Activated B cell treated with CpG ODN at 0.5 μM for 24 hours (primary cell): ENCODE data around the gene CIZ1. TPM values are rescaled to one million over a fixed set of nuclear protein-coding genes. Genes with fewer than 3 reads are reported as not detected.

Experiments
- ATAC-seq: fragments of 200-7000 bp; cut with Tn5 transposase; one replicate; pipeline ENCODE4 v1.10.0; 2021; ENCODE audit warnings: low read depth, mild to moderate bottlenecking, moderate library complexity
- CTCF ChIA-PET: fragments of 350-600 bp; sonication (Branson Sonifier 250); formaldehyde crosslinking; loops from one replicate; lab custom pipeline; 2021; ENCODE audit warnings: antibody characterized with exemption; lab: Charles Lee
- POLR2A ChIA-PET: fragments of 350-600 bp; sonication (Branson Sonifier 250); formaldehyde crosslinking; loops from one replicate; lab custom pipeline; 2021; ENCODE audit warnings: antibody characterized with exemption; lab: Charles Lee
- DNase-seq: peaks from one replicate; pipeline ENCODE4 v3.0.0; 2022
- H3K27ac Mint-ChIP-seq: one replicate; pipeline ENCODE4 v1.8.0; 2020; ENCODE audit warnings: mixed read lengths
- H3K27me3 Mint-ChIP-seq: one replicate; pipeline ENCODE4 v1.8.0; 2021; ENCODE audit warnings: mixed read lengths
- H3K36me3 Mint-ChIP-seq: one replicate; pipeline ENCODE4 v1.8.0; 2021; ENCODE audit warnings: low read depth, mixed read lengths
- H3K4me1 Mint-ChIP-seq: one replicate; pipeline ENCODE4 v1.8.0; 2021; ENCODE audit warnings: mixed read lengths
- H3K4me3 Mint-ChIP-seq: one replicate; pipeline ENCODE4 v1.8.0; 2020; ENCODE audit warnings: mild to moderate bottlenecking, mixed read lengths
- H3K9me3 Mint-ChIP-seq: one replicate; pipeline ENCODE4 v1.8.0; 2020; ENCODE audit warnings: mixed read lengths
- intact Hi-C: fragments of 100-400 bp; cut with micrococcal nuclease; formaldehyde crosslinking; loops from one replicate; pipeline ENCODE4 v1.15.1; 2024
- total RNA-seq: library from RNA; stranded (reverse); gene quantifications from 2 replicates; pipeline ENCODE4 v1.2.3, GENCODE V29; 2022
- TF ChIP-seq, protein P1 (sequence below): fragments of 200-600 bp; IDR thresholded peaks from one replicate; pipeline ENCODE4 v1.8.0; 2022; ENCODE audit warnings: antibody characterized with exemption, mild to moderate bottlenecking

The CIZ1 gene
- total RNA-seq, 1 donor from 2014 or later = 142 TPM

- ChIA-PET POLR2A (no interaction called here), CTCF (no interaction called here)
- Mint-ChIP-seq H3K36me3 (no peaks in the 10 kb centered on the region), H3K27me3 (peaks cover 3% of the 10 kb centered on the region), H3K4me3 (no peak overlapping the region), H3K4me1 (no peaks in the 10 kb centered on the region), H3K27ac (no peak overlapping the region), H3K9me3 (no peaks in the 10 kb centered on the region)
- ATAC-seq (no peak), DNase-seq (no peak)
- TF ChIP-seq, protein P1, sequence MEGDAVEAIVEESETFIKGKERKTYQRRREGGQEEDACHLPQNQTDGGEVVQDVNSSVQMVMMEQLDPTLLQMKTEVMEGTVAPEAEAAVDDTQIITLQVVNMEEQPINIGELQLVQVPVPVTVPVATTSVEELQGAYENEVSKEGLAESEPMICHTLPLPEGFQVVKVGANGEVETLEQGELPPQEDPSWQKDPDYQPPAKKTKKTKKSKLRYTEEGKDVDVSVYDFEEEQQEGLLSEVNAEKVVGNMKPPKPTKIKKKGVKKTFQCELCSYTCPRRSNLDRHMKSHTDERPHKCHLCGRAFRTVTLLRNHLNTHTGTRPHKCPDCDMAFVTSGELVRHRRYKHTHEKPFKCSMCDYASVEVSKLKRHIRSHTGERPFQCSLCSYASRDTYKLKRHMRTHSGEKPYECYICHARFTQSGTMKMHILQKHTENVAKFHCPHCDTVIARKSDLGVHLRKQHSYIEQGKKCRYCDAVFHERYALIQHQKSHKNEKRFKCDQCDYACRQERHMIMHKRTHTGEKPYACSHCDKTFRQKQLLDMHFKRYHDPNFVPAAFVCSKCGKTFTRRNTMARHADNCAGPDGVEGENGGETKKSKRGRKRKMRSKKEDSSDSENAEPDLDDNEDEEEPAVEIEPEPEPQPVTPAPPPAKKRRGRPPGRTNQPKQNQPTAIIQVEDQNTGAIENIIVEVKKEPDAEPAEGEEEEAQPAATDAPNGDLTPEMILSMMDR = no peak
- intact Hi-C loops = no loop called here
These were observed 42.8 kb downstream of the CIZ1 start for GRCh38 chr9:128148509-128149000.

DNA sequence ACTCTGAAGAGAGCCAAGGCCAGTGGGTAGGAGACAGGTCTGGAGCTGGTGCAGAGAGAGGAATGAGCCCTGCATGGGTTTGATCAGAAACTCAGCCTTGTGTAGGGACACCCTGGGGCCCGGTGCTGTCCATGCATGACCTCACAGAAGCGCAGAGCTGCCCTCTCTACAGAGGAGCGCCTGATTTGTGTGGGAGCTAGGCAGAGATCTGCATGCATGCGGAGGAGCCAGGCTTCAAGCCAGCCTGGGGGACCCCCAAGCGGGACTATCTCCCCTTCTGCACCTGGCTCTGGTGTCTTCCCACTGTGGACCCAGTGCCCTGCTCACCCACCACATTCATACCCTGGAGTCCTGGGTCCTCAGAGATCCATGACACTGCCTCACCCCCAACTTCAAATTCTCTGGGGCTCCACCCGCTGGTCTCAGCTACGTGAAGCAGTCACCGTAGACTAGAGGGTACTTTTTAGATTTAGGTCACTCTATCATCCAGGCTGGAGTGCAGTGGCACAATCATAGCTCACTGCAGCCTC, 44.7 kb downstream of the CIZ1 start:
- intact Hi-C loops = no loop called here
- CTCF ChIA-PET = interaction anchor here (0.7 kb wide), 1 partner anchor 18 kb away, joined by 4 read pairs; no protein-coding TSS in a partner anchor
- no peak overlapping the region for H3K27ac Mint-ChIP-seq
- H3K4me3 Mint-ChIP-seq = no peak overlapping the region
- ATAC-seq (no peak), DNase-seq (no peak)
- H3K36me3 Mint-ChIP-seq = no peaks in the 10 kb centered on the region
- POLR2A ChIA-PET = no interaction called here
- peaks cover 4% of the 10 kb centered on the region for H3K27me3 Mint-ChIP-seq
- TF ChIP-seq, protein P1 = no peak
- no peaks in the 10 kb centered on the region for H3K9me3 Mint-ChIP-seq
- H3K4me1 Mint-ChIP-seq = no peaks in the 10 kb centered on the region

DNA sequence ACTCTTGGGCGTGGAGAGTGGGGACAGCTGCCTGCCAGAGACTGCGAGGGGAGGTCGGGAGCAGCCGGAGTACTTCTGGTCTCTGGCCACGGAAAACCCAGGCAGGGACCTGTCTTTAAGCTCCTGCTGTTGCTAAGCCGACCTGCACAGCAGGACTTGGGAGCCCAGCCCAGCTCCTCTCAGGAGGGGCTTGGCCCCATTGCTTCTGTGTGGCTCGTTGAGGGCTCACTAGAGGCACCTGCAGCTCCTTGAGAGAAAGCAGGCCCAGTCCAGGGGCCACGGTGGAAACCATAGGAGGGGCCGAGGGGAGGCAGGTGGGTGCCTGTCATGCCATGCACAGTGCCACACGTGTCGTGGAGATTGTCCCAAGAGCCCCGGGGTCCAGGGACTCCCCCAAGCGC, 45.4 kb downstream of the CIZ1 start:
- CTCF ChIA-PET = interaction anchor here (0.7 kb wide), 1 partner anchor 17 kb away, joined by 3 read pairs; no protein-coding TSS in a partner anchor
- Mint-ChIP-seq H3K27ac (no peak overlapping the region), H3K4me3 (no peak overlapping the region), H3K9me3 (no peaks in the 10 kb centered on the region), H3K27me3 (peaks cover 3% of the 10 kb centered on the region), H3K4me1 (no peaks in the 10 kb centered on the region), H3K36me3 (no peaks in the 10 kb centered on the region)
- no peak for DNase-seq
- TF ChIP-seq, protein P1 = no peak
- POLR2A ChIA-PET = interaction anchor here (0.6 kb wide), 1 partner anchor 1044 kb away, joined by 4 read pairs; no protein-coding TSS in a partner anchor
- intact Hi-C loops = no loop called here
- no peak for ATAC-seq

DNA sequence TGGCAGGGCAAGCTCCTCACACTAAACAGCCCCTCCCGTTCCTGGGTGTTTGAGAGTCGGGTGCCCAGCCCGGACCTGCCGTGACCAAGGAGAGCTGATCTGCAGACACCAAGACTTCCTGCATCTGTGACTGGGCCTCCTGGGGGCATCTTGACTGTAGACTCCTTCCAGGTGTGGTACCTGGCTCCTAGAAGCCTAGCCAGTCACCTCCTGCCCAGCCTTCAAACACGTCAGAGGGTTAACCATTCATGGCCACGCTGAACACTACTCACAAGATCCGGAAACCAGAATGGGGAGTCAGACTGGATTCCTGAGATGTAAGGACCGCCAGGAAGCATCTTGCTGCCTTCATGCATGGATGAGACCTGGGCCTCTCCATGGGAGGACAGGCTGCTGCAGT, 45.8 kb downstream of the CIZ1 start:
- Mint-ChIP-seq H3K36me3 (no peaks in the 10 kb centered on the region), H3K27me3 (peaks cover 2% of the 10 kb centered on the region), H3K4me3 (no peak overlapping the region), H3K27ac (no peak overlapping the region), H3K9me3 (no peaks in the 10 kb centered on the region), H3K4me1 (no peaks in the 10 kb centered on the region)
- CTCF ChIA-PET = interaction anchor here (0.7 kb wide), 1 partner anchor 17 kb away, joined by 3 read pairs; no protein-coding TSS in a partner anchor
- POLR2A ChIA-PET = interaction anchor here (0.6 kb wide), 1 partner anchor 1043 kb away, joined by 4 read pairs; no protein-coding TSS in a partner anchor
- TF ChIP-seq, protein P1 = no peak
- DNase-seq (no peak), ATAC-seq (no peak)
- intact Hi-C loops = no loop called here

DNA sequence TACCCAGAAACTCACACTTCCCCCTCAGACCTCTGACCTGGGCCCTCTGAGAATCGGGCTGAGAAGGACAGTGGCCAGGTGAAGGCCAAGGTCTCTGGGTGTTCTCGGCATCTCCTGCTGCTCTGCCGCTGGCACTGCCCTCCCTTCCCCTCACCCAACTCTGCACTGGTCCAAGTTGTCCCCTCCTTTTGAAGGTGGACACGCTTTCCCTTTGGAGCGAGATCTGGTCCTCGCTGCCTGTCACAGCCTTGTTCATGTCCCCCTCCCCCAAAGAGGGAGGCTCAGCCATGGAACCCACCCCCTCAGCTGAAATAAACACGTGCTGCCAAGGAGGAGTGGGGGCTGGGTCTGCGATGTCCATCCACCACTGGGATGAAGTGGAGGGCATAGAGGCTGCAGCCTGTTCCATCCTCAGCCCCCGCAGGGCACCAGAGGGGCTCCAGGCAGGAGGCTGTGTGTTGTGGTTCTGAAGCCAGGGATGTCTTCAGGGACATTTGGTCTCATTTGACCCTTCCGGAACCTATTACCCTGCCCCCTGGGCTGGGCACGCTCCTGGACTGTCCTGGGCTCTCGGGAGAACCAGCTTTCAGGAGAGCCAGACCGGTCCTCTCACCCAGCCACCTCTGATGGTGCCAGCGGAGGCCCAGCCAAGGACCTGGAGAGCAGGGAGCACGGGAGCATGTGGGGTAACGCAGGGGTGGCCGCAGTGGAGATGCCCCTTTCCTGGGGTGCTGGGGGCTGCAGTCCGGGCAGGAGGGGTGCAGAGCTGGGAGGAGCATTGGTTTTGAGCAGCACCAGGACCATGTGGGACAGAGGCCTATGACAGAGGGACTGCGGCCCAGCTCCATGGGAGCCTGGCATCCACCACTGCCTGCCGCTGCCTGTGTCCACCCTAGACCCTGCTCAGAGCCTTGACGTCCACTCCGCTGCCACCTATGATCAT, 46.9 kb downstream of the CIZ1 start:
- ChIA-PET CTCF (no interaction called here), POLR2A (no interaction called here)
- intact Hi-C loops = no loop called here
- Mint-ChIP-seq H3K4me1 (no peaks in the 10 kb centered on the region), H3K27ac (no peak overlapping the region), H3K27me3 (peaks cover 5% of the 10 kb centered on the region), H3K9me3 (no peaks in the 10 kb centered on the region), H3K36me3 (no peaks in the 10 kb centered on the region), H3K4me3 (no peak overlapping the region)
- DNase-seq (no peak), ATAC-seq (no peak)
- TF ChIP-seq, protein P1 = no peak
